CD4-positive, alpha-beta T cell treated with Interleukin-15 for 1 hour (primary cell): Measurements from ENCODE around the gene ATPAF1.

Experiments used
- DNase-seq: peaks from one replicate; pipeline ENCODE4 v3.0.0-alpha.2; 2020

Gene ATPAF1

GRCh38 chr1:46646844-46647243 is 21.3 kb downstream of the ATPAF1 start:
- no peak for DNase-seq

DNA sequence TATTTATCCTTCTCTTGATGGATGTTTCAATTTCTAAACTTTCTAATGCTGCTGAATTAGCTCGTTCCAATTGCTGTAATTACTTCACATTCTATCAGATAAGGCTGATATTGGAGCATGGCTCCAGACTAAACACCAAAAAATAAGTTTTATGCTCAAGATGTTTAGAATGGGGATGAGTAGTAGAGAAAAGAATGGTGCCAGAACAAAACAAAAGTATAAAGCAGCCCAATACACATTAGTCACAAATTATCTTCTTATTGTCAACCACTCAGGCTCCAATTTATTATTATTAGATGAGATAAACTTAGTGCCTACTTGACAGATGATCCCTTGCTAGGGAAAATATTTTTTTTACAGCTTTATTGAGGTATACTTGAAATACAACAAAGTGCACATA is 21.8 kb downstream of the ATPAF1 start:
- no peak for DNase-seq

- DNase-seq, result no peak
Observed at GRCh38 chr1:46645815-46646214, 22.3 kb downstream of the ATPAF1 start.

GRCh38 chr1:46643368-46643775 is 24.8 kb downstream of the ATPAF1 start:
- no peak for DNase-seq

DNA sequence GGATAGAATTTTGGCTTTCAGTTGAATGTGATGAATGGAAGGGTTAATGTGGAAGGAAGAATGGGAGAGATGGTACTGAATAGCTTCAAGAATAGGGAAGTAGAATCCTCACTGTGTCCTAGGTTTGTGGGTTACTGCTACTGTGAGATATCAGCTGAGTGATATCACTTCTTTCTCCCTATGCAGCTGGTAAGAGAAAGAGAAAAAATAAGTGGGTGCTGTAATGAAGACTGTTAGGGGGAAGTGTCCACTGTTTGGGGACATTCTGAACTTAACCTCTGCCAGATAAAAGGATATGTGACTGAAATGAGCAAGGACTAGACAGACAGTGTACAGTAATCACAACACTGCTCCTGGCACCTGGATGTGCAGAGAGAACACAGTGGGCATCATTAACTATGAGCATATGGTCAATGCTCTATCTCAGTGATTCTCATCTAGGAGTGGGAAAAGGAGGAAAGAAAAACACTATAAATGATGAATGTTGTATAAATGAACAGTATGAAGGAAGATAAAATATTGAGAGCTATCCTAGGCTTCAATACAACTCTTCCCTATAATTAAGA is 26.0 kb downstream of the ATPAF1 start:
- DNase-seq, result no peak

GRCh38 chr1:46639547-46639946 is 28.6 kb downstream of the ATPAF1 start:
- DNase-seq, result no peak

DNA sequence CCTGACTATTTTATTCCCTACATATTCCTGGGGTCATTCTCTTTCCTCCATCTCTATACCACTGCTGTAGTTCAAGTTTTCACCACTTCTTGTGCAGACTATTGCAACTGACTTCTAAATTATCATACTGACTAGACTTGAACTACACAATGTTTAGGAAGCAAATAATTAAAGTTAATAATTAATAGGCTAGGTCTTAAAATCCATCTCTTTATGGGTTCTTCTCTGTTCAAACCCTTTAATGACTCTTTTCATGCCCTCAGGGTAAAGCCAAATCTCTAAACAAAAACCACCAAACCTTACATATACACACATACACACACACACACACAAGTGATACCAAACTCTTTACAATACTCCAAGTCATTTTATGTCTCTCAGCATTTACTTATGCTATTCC is 29.2 kb downstream of the ATPAF1 start:
- no peak for DNase-seq

GRCh38 chr1:46637444-46638083 is 30.6 kb downstream of the ATPAF1 start:
- no peak for DNase-seq

DNA sequence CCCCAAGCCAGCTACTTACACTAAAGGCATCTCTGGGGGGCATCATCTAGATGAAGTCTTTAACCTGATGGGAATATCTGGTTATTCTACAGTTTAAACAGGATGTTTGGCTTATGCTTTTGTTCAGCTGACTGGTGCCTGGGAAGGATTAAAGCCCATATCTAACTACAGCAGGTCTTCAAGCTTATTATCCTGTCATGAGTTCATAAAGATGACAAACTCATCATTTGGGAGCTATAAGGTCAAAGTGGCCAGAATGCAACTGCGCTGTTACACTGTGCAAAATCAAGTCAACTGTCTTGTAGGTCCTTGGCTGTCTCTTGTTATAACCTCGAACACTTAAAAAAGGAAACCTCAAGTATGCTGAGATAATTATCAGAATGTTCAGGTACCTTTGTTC is 33.0 kb downstream of the ATPAF1 start:
- DNase-seq, result no peak

DNA sequence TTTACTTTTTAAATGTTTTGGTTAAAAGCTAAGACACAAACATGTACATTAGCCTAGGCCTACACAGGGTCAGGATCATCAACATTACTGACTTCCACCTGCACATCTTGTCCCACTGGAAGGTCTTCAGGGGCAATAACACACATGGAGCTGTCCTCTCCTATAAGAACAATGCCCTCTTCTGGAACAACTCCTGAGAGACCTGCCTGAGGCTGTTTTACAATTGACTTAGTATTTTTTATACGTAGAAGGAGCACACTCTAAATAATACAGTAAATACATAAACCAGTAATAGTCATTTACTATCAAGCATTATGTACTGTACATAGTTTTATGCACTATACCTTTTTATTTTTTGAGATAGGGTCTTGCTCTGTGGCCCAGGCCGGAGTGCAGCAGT is 37.4 kb downstream of the ATPAF1 start:
- DNase-seq, result no peak

DNA sequence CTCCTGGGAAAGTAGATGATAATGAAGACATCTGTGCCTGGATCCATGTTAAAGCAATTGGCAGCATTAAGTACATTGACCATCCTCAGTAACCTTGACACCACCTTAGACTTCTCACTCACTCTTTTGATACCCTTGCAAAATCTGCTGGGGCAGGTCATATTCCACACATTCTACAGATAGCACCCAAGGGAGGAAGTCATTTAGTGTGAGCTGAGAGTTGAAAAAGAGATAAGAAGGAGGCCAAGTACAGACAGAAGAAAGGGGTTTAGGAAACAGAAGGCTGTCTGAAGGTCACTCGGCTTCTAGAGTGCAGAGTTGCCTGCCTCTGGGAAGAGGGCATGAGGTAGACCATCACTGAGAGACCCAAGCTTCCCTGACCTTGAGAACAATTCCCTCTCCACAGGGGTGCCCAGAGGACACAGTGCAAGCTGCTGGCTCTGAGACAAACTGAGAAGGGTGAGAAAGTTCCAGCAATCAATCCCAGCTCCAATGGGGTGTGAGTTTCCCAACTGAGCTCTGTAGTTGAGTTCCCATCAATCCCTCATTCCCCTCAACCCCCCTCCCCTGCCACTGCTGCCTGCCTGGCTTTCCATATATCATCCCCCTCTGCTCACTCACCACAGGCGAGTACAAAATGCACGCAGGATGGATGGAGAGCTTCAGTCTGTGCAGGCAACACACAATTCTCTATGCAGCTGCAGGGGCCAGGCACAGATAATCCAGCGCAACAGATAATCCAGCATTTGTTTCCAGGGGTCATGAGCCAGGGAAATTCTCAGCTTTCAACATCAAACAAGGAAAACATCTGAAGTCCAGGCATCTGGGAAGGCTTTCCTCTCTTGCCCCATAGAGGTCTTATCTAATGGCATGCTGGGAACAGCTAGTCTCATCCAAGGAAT is 44.2 kb downstream of the ATPAF1 start:
- no peak for DNase-seq

DNA sequence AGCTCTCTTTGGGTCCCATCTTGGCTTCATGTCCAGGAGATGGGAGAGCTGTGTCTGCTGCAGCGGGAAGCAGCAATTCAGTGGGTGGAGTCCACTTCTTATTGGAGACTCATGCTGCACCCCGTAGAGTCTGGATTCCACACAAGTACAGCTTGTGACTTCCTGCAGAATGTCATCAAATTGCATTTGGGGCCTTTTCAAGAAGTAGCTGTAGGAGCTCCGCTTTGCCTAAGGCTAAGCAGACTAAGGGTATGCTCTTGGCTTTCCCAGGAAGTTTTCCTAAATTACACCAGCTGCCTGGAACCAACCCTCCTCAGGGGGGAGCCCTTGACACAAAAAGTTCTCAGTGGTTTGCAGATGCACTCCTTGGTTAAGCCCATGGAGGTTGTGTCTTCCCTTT is 45.8 kb downstream of the ATPAF1 start:
- DNase-seq, result no peak

- DNase-seq, result no peak
Observed at GRCh38 chr1:46621930-46622329, 46.2 kb downstream of the ATPAF1 start.

GRCh38 chr1:46619656-46620258 is 48.4 kb downstream of the ATPAF1 start:
- DNase-seq, result no peak

DNA sequence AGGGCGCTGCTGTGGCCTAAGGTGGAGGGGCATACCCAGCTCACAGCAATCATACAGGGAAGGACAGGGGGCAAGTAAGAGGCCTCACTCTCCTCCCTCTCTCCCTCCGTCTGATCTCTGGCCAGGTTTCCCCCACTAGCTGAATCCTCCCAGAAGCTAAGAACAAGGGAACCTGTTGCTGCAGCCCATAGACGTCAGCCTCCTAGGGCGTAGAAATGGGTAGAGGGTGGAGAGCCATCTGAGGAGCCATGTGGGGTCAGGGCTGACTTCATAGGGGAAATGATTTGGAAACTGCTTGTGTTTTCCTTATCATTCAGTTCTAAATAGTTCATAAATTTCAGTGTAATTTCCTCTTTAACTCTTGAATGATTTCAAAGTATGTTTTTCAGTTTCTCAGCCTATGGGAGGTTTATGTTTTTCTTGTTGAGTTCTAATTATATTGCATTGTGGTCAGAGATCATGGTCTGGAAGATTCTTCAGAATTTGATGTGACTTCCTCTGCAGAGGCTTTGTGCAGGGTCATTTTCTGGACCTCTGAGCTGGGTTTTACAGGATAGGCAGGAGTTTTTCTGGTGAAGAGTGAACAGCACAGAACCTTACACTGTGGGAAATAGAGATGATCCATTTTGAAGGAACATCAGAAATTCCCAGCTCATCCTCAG is 49.3 kb downstream of the ATPAF1 start:
- DNase-seq, result no peak

DNA sequence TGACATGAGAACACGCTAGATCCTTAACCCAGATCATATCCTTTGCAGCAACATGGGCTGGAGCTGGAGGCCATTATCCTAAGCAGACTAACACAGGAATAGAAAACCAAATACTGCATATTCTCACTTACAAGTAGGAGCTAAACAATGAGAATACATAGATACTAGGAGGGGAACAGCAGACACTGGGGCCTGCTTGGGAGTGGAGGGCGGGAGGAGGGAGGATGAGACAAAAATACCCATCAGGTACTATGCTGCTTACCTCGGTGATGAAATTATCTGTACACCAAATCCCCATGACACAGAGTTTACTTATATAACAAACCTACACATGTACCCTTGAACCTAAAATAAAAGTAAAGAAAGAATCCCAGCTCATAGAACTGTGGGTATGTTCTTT is 50.3 kb downstream of the ATPAF1 start:
- no peak for DNase-seq

- DNase-seq, result no peak
Observed at GRCh38 chr1:46617108-46617800, 50.9 kb downstream of the ATPAF1 start.

DNA sequence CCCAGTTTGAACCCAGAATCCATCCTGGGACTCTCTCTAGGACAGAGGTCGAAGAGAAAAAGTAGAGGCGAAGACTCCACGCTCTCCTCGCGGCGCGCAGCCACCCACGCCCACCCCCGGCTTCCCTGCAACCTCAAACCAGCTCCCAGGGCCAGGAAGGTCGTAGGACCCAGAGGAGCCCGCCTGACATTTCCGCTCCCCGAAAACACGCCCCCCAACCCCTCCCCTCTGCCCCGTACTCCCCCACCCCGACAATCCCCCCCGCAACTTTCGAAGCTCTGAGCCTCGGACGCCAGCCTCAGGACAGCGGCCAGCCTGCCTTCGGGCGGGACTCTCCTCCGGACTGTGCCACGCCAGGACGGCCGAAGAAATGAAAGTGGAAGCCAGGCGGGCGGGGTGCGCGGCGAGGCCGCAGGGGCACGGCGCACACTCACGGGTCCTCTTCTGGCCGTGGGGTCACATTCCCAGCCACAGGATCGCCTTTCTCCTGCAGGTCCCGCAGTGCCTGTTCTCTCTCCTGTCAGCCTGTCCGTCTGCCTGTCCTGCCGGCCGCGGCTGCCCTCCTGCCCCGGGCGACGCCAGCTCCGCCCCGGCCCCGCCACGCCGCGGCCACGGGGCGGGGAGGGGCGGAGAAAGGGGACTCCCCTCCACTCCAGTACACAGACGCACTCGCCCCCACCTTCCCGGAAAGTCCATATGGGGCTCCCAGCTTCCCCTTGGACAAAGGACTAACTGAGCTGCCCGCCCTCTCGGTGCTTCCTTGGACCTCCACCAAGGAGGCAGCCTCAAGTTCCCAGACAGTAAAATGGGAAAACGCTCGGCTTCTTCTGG is 51.7 kb downstream of the ATPAF1 start, which contains the start of gene MOB3C:
MOB3C (minus strand) TSS at position 535 of the 831 bp plus-strand sequence. CDS start 3,490 bp downstream, outside the sequence.
- DNase-seq, result peak; percentile 60

GRCh38 chr1:46615735-46616134 is 52.4 kb downstream of the ATPAF1 start:
- DNase-seq, result no peak

- no peak for DNase-seq
Observed at GRCh38 chr1:46615088-46615487, 53.1 kb downstream of the ATPAF1 start.

DNA sequence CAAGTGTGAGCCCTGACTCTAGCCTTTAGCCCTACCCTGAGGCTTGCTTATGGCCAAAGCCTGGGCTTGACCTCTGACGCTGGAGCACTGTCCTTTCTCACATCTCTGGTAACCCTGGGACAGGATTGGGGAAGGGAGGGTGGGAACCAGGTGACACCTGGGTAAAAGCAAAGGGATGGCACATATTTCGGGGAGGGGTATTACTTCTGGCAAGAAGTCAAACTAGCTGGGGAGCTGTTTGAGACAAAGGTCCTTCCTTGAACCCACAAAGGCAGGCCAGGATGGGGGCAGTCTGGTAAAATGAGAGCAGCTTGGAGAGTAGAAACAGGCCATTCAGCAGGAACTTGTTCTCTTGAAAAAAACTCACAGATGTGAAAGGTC is 53.6 kb downstream of the ATPAF1 start:
- no peak for DNase-seq
